ENCODE data around the gene FDXR.

DNA sequence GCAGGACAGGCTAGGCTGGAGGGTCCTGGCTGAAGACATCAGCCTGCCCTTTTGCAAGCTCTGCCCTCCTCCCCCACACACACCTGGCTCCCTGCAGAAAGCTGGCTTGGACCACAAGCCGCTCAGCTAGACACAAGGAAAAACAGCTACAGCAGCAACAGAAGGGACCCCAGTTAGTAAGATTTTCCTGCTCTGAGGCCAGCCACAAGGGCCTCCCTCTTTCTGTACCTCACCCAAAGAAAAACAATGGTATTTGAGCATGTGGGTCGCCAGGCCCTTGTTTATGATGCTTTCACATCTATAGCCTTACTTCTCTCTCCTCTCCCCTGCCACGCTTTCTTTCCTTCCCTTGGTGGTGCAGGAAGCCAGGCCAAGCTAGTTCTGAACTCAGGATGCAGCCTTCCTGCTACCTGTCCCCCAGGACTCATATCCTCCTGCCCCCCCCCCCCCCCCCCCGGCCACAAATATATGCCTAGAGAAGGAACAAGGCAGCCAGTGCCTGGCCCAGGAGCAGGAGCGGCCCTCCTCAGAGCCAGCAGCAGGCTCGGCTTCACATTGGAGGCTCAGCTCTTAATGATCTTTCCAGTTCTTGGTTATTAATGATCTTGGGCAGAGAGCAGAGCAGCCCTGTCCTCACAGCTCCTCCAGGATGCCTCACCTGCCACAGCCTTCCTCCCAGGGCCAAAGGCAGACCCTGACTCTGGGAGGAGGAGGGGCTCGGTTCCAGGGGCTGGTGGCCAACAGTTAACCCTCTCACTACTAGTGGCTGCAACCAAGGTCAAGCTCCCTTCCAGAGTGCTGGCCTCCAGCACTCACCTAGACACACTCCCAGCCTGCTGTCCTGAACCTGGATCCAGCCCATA lies 32.6 kb downstream of the FDXR start:
- no peak for TF ChIP-seq POLR2A (IDR thresholded peaks at IDR 0.05)
- TF ChIP-seq, protein P1, sequence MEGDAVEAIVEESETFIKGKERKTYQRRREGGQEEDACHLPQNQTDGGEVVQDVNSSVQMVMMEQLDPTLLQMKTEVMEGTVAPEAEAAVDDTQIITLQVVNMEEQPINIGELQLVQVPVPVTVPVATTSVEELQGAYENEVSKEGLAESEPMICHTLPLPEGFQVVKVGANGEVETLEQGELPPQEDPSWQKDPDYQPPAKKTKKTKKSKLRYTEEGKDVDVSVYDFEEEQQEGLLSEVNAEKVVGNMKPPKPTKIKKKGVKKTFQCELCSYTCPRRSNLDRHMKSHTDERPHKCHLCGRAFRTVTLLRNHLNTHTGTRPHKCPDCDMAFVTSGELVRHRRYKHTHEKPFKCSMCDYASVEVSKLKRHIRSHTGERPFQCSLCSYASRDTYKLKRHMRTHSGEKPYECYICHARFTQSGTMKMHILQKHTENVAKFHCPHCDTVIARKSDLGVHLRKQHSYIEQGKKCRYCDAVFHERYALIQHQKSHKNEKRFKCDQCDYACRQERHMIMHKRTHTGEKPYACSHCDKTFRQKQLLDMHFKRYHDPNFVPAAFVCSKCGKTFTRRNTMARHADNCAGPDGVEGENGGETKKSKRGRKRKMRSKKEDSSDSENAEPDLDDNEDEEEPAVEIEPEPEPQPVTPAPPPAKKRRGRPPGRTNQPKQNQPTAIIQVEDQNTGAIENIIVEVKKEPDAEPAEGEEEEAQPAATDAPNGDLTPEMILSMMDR (IDR thresholded peaks at IDR 0.05) = no peak

All from right lobe of liver (tissue), 4 donors.